Stomach (tissue), 4 donors: Measurements from ENCODE around the gene ARHGAP15.

Experiments
- EP300 ChIP-seq: sonication (generic); formaldehyde crosslinking; IDR thresholded peaks from one replicate; pipeline ENCODE4 v1.6.1; 2017; ENCODE audit warnings: antibody characterized with exemption
- POLR2A ChIP-seq, 4 donors: fragments of 450-650 bp; IDR thresholded peaks; one replicate each; pipeline ENCODE4 v1.6.1; 2016; ENCODE audit warnings: antibody characterized with exemption in 4 of 4, control low read depth in 2 of 4, mild to moderate bottlenecking in 1 of 4, moderate library complexity in 1 of 4
- POLR2AphosphoS5 ChIP-seq, 3 donors: sonication (generic); formaldehyde crosslinking; IDR thresholded peaks; one replicate each; pipeline ENCODE4 v1.6.1; 2016; ENCODE audit warnings: antibody characterized with exemption in 3 of 3
- TF ChIP-seq, protein P1 (sequence below), 7 experiments: fragments of 450-650 bp in 4 of 7; fragments of 200-600 bp in 3 of 7; sonication (generic) in 3 of 7; IDR thresholded peaks; one replicate each; pipeline ENCODE4 v1.5.1; 2016 to 2019; ENCODE audit warnings: antibody characterized with exemption in 7 of 7, control low read depth in 2 of 7, mild to moderate bottlenecking in 1 of 7

DNA sequence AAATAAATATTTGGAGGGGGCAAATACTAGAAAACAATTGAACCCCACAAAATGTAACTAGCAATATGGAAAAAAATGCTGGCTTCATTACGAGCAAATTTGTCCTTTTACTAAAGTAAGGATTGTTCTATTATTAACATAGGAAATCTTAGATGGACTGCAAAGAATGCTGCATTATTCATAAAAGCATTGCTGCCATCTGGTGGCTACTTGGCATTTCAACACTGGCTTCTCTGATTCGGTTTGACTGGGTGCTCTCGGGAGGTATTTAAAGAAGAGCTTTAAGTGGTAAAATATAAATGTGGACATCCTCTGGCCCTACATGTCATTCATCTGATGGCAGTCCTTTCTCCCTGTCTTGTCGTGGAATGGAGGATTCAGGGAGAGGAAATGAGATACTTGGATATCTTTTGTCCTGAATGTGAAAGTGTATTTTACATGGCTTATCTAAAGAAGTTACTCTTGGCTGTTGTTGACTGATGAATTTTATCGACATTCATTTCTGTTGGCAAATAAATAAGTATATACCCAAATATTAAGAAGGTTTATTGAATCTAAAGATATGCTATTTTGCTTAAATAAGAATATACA, 130.2 kb downstream of the ARHGAP15 start:
- TF ChIP-seq, protein P1, sequence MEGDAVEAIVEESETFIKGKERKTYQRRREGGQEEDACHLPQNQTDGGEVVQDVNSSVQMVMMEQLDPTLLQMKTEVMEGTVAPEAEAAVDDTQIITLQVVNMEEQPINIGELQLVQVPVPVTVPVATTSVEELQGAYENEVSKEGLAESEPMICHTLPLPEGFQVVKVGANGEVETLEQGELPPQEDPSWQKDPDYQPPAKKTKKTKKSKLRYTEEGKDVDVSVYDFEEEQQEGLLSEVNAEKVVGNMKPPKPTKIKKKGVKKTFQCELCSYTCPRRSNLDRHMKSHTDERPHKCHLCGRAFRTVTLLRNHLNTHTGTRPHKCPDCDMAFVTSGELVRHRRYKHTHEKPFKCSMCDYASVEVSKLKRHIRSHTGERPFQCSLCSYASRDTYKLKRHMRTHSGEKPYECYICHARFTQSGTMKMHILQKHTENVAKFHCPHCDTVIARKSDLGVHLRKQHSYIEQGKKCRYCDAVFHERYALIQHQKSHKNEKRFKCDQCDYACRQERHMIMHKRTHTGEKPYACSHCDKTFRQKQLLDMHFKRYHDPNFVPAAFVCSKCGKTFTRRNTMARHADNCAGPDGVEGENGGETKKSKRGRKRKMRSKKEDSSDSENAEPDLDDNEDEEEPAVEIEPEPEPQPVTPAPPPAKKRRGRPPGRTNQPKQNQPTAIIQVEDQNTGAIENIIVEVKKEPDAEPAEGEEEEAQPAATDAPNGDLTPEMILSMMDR (IDR thresholded peaks at IDR 0.05): peak in 5 of 7 experiments; percentile 45 to 67 (median 58)
- TF ChIP-seq POLR2A (IDR thresholded peaks at IDR 0.05) (no peak), EP300 (no peak), POLR2AphosphoS5 (IDR thresholded peaks at IDR 0.05) (no peak)
